ENCODE results near the gene ASH1L.
A peak's percentile ranks its signal among the peaks of the same experiment; 100 is the strongest.

The ASH1L gene

DNA sequence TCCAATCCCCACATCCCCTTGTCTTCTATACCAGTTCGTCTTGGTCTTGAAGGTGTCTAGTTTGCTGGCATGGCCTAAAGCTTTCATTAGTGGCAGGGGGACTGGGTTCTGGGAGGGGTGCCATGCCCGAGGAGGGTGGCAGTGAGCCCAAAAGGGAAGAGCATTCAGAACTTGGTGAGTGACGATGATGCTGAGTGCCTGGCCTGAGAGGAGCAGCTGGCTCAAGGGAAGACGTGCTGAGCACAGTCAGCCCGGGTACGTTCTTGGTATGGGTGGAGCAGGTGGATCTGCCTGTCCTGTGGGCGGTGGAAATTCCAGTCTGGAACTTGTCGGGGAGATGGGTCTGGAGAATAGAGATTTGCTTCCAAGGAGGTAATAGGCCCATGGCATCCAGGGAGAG lies 249.3 kb downstream of the ASH1L start:
- no peak for FAIRE-seq

DNA sequence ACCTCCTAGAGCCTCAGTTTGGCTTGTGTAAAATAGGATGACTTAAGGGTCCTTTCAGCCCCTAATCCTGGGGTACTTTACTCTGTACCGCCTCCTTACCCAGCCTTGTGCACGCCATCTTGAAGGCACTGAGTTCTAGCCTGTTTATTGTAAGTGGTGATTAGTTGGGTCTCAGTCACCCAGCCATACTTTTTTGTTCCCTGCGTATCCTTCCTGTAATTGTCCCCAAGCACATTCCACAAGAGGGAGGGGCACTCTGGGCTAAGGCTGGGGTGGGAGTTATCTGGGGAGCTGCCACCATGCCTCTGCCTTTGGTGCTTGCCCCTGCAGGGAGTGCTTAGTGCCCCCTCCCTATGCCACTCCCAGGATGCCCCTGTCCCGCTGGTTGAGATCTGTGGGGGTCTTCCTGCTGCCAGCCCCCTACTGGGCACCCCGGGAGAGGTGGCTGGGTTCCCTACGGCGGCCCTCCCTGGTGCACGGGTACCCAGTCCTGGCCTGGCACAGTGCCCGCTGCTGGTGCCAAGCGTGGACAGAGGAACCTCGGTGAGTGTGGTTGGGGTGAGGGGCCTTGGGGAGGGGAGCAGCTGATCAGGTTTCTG lies 253.1 kb downstream of the ASH1L start:
- DNase-seq (ENCODE audit: insufficient read length, low spot score): no peak
- TF ChIP-seq POLR2A (IDR thresholded peaks at IDR 0.05; ENCODE audit: low read depth, low read length): no peak
- no peak for FAIRE-seq

More for the DNA sequence above, 249.3 kb downstream of the ASH1L start:
- no peak for TF ChIP-seq POLR2A (IDR thresholded peaks at IDR 0.05; ENCODE audit: low read depth, low read length)
- DNase-seq (ENCODE audit: insufficient read length, low spot score): no peak

DNA sequence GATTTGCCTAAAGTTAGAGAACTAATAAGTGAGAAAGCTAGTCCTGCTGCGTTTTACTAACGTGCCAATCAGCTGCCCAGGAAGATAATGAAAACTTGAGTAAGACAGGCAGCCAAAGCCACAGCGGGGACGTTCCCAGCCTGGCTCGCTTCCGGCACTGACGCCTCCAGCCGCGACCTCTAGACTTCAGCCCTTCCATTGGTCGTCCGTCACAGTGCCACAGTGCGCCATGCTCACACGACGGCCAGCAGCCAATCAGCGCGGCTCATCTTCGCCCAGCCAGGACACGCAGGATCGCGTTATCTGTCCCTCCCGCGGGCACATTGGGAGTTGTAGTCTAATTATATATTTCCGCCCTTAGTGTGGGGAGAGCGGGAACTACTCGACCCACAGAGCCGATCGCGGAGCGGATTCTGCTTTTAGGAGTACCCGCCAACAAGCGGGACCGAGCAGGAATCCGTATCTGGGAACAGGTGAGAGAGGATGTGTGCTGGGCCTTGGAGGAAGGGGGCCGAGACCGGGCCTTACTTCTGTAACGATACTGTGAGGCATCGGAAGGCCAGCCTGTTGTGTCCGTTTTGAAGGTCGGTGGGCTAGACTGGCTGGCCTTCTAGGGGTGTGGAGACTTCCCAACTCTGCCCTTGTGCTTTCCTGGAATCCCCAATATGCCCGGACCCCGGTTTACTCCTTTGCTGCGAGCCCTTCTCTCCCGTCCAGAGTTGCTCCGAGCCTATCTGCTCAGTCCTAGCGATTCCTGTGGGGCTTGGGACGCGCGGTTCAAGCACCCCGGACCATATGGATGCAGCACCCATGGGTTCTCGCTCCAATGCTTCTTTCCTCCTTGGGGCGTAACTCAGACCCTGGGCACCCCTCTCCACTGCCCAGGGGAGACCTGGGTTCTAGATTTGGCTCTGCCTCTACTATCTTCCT lies 253.8 kb downstream of the ASH1L start, which contains the start of gene FDPS:
Gene FDPS, plus strand, starts transcription at position 374 of the 930 bp plus-strand sequence. CDS start 924 bp downstream, outside the sequence.
- DNase-seq (ENCODE audit: insufficient read length, low spot score): peak; percentile 98
- TF ChIP-seq POLR2A (IDR thresholded peaks at IDR 0.05; ENCODE audit: low read depth, low read length): peak; percentile 53
- FAIRE-seq: peak; percentile 30

DNA sequence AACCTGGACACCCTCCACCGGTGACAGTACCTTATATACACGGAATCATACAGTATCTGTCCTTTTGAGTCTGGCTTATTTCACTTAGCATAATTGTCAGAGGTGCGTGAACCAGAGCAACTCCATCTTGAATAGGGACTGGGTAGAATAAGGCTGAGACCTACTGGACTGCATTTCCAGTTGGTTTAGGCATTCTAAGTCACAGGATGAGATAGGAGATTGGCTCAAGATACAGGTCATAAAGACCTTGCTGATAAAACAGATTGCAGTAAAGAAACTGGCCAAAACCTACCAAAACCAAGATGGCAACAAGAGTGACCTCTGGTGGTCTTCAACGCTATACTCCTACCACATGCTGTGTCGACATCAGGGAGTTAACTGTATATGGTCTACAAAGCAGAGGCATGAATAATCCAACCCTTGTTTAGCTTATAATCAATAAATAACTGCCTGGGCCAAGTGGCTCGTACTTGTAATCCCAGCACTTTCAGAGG lies 255.3 kb downstream of the ASH1L start:
- no peak for TF ChIP-seq POLR2A (IDR thresholded peaks at IDR 0.05; ENCODE audit: low read depth, low read length)
- FAIRE-seq: no peak
- no peak for DNase-seq (ENCODE audit: insufficient read length, low spot score)

DNA sequence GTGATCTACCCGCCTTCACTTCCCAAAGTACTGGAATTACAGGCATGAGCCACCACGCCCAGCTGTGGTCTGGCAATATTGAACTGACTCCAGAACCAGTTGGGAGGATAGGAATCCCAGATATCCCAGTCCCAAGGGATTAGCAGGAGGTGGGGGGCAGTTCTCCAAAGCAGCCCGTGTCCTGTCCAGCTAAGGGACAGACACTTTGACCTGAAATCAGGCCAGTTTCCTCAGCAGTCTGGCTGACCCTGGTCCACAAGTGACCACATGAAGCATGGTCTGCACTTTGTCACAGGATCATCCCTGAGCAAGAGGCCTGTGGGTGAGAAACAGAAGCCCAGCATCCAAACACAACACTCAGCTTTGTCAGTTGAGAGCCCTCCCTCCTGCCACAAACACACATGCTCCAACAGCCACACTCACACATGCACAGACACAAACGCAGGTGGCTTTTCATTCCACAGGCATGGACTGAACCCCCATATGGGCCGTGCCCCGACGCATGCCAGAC lies 256.7 kb downstream of the ASH1L start:
- TF ChIP-seq POLR2A (IDR thresholded peaks at IDR 0.05; ENCODE audit: low read depth, low read length): no peak
- FAIRE-seq (no peak), DNase-seq (ENCODE audit: insufficient read length, low spot score) (no peak)

DNA sequence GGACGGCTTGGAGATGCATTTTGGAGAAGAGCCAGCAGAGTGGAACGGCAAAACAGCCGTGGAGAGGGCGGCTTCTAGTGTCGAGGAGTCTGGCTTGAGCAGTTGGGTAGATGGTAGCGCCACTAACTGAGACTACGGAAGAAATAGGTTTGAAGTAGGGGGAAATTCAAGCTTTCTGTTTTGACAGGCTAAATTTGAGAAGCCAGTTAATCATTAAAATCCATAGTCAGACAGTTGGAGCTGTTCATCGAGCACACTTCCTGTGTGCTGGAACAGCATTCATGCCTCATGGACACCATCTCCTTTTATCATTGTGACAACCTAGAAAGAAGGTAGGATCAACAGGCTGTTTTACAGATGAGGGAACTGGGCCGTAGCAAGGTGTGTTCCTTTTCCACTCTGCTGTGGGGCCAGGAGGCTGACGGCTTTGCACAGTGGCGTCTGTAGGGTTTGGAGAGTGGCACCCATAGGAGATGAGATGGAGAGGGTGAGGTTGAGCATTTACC lies 258.0 kb downstream of the ASH1L start:
- TF ChIP-seq POLR2A (IDR thresholded peaks at IDR 0.05; ENCODE audit: low read depth, low read length): no peak
- DNase-seq (ENCODE audit: insufficient read length, low spot score) (no peak), FAIRE-seq (no peak)

DNA sequence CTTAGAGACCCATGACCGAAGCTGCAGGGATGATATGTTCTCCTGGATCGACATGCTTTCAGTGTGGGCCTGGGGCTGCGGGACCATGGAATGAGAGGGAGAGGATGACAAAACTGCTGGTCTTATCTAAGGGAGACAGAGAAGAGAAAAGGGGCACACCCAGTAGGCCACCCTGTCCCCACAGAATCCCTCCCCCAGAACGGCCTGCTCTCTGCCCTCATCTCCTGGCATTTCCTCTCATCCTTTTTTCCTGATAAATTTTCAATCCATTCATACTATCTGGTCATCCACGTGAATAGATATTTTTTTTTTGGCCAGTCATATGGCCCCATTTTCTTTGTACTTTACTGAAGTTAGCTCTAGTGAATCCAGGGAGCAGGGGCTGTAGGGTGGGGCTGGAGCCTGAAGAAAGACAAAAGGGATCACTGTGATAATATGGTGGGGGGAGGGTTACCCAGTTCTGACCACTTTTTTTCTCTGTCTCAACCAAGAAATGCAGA lies 261.2 kb downstream of the ASH1L start, which contains the start of gene PKLR:
Gene PKLR, minus strand, starts transcription at position 97 of the 500 bp plus-strand sequence. Its CDS starts 43 bp downstream, at position 54.
- TF ChIP-seq POLR2A (IDR thresholded peaks at IDR 0.05; ENCODE audit: low read depth, low read length): no peak
- DNase-seq (ENCODE audit: insufficient read length, low spot score) (no peak), FAIRE-seq (no peak)

DNA sequence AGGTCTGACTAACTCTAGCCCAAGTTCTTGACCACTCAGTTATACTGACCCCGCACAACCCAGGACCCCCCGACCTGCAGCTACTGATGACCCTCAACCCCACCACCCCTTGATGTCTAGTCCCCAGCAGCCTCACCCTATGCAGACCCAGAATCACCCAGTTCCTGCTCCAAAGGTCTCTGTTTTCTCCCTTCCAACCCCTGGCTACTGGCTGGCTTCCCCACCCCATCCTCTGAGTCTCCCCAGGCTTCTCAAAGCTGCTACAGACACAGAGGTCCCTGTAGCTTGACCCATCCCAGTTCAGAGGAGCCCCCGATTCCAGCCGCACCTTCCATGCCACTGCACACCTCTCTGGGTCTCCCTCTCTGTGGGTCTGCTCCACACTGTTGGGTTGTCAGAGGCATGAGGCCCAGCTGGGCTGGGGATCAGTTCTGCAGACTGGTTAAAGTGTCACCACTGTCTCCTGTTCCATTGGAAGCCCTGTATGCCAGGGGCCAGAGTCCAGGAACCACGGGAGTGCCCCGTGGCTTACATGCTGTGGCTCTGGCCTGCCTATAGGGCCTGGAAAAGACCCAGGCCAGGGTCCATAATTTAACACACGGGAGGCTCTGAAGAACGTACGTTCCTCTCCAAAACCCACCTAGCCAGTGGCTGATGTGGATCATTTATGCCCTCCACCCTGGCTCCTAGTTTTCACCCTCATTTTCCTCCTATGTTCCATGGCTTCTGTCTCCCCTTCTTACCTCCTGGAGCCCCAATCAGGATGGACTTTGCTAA lies 261.9 kb downstream of the ASH1L start:
- DNase-seq (ENCODE audit: insufficient read length, low spot score) (no peak), FAIRE-seq (no peak)
- TF ChIP-seq POLR2A (IDR thresholded peaks at IDR 0.05; ENCODE audit: low read depth, low read length): no peak

DNA sequence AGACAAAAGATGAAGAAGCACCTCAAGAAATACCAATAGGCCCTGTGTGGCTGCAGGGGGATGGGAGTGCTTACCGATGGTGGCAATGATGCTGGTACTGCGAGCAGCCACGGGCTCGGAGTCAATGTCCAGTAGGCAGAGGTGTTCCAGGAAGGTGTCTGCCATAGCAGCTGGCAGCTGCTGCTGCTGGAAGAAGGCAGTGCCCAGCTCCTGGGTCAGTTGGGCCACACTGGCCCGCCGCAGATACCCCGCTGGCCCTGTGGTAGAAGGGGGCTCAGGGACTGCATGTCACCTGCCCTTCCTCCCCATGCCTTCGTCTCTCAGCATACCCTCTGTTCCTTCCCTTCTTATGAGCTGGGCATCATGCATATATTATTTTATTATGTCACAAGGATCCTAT lies 262.6 kb downstream of the ASH1L start:
- FAIRE-seq: no peak

DNA sequence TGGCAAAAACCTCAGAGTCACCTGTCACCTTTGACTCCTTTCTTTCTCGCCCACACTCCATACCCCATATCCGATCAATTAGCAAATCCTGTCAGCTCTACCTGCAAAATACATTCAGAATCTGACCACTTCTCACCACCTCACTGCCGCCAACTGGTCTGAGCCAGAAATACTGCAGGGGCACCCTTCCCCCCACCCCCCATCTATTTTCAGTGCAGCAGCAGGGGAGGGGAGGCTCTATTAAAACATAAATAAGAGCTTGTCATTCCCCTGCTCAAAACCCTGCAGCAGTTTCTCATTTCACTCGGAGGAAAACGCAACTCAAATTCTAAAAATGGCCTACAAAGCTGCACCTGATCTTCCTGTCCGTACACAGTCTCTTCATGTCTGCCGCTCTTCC lies 265.2 kb downstream of the ASH1L start:
- no peak for FAIRE-seq
- no peak for DNase-seq (ENCODE audit: insufficient read length, low spot score)
- TF ChIP-seq POLR2A (IDR thresholded peaks at IDR 0.05; ENCODE audit: low read depth, low read length): no peak

More for the DNA sequence above, 262.6 kb downstream of the ASH1L start:
- TF ChIP-seq POLR2A (IDR thresholded peaks at IDR 0.05; ENCODE audit: low read depth, low read length): no peak
- DNase-seq (ENCODE audit: insufficient read length, low spot score): no peak

DNA sequence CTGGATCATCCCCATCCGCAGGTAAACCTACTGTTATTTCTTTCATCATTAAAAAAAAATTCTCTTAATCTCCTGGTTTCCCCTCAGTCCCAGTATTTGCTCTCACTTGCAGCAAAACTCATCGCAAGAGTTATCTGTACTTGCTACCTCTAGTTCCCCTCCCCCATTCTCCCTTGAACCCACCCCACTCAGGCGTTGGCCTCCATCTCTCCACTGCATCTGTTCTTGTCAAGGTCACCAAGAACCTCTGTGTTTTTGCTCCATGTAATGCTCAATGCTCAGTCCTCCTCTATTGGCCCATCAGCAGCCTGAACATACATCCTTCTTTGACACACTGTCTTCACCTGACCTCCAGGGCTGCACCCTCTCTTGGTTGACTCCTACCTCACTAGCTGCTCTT lies 265.9 kb downstream of the ASH1L start:
- no peak for TF ChIP-seq POLR2A (IDR thresholded peaks at IDR 0.05; ENCODE audit: low read depth, low read length)
- no peak for DNase-seq (ENCODE audit: insufficient read length, low spot score)
- no peak for FAIRE-seq

DNA sequence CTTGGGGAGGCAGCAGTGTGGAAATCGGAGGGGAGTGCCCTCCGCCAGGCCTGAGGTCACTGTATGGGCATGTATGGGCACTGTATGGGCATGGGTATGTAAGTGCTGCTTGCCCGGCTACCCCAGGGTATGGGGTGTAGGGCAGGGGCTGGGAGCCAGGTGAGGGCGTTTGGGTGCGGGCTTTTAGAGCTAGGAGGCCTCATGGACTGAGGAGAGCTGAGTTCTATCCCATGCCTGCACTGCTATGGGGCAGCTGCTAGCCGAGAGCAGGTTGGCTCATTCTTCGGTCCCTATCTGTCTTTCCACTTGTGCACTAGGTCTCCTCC lies 266.7 kb downstream of the ASH1L start:
- DNase-seq (ENCODE audit: insufficient read length, low spot score): no peak
- no peak for FAIRE-seq
- TF ChIP-seq POLR2A (IDR thresholded peaks at IDR 0.05; ENCODE audit: low read depth, low read length): no peak

DNA sequence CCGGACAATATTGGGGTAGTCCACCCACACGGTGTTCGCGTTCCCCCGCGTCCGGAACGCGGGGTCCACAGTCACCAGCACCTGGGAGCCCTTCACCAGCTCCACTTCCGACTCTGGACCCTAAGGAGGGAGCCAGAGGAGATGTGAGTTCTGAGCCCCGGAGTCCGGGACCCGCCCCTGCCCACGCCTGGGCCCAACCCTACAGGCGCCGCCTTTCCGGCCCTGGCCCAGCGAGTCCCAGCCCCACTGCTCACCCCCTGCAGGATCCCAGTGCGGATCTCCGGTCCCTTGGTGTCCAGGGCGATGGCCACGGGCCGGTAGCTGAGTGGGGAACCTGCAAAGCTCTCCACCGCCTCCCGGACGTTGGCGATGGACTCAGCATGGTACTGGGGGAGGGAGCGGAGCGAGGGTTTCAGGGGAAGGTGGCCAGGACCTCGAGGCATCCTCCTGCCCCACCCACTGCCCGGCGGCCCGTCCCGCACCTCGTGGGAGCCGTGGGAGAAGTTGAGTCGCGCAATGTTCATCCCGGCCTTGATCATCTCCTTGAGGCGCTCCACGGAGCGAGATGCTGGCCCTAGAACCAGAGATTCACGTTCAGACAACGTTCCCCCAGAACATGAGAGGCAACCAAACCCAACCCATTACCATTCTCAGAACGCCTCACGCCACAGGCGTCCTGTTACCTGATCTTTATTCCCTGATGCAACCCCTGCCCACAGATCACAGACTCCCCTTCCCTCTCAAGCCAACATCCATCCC lies 267.2 kb downstream of the ASH1L start:
- no peak for TF ChIP-seq POLR2A (IDR thresholded peaks at IDR 0.05; ENCODE audit: low read depth, low read length)
- no peak for DNase-seq (ENCODE audit: insufficient read length, low spot score)
- no peak for FAIRE-seq
